Stomach (tissue), 4 donors: ENCODE measurements around the gene AEBP2.

Source experiments
- CTCF ChIP-seq, 7 experiments: fragments of 450-650 bp in 4 of 7; fragments of 200-600 bp in 3 of 7; sonication (generic) in 3 of 7; IDR thresholded peaks; one replicate each; pipeline ENCODE4 v1.5.1; 2016 to 2019; ENCODE audit warnings: antibody characterized with exemption in 7 of 7, control low read depth in 2 of 7, mild to moderate bottlenecking in 1 of 7
- EP300 ChIP-seq: sonication (generic); formaldehyde crosslinking; IDR thresholded peaks from one replicate; pipeline ENCODE4 v1.6.1; 2017; ENCODE audit warnings: antibody characterized with exemption
- POLR2A ChIP-seq, 4 donors: fragments of 450-650 bp; IDR thresholded peaks; one replicate each; pipeline ENCODE4 v1.6.1; 2016; ENCODE audit warnings: antibody characterized with exemption in 4 of 4, control low read depth in 2 of 4, mild to moderate bottlenecking in 1 of 4, moderate library complexity in 1 of 4
- POLR2AphosphoS5 ChIP-seq, 3 donors: sonication (generic); formaldehyde crosslinking; IDR thresholded peaks; one replicate each; pipeline ENCODE4 v1.6.1; 2016; ENCODE audit warnings: antibody characterized with exemption in 3 of 3

GRCh38 chr12:19412844-19413243, 26.4 kb upstream of the AEBP2 start:
- no peak for TF ChIP-seq CTCF (IDR thresholded peaks at IDR 0.05)
- no peak for TF ChIP-seq POLR2AphosphoS5 (IDR thresholded peaks at IDR 0.05)
- TF ChIP-seq POLR2A (IDR thresholded peaks at IDR 0.05): no peak
- TF ChIP-seq EP300: no peak
